Bronchial epithelial cell (primary cell): Measurements from ENCODE around the gene ITFG1. TPM values are rescaled to one million over a fixed set of nuclear protein-coding genes. Genes with fewer than 3 reads are reported as not detected.
"Not testable (repeated sequence)": the region's sequence is repeated elsewhere in the genome, so short reads cannot be mapped to it uniquely, and the experiment has no call there.

ENCODE experiments used
- DNase-seq: peaks from one replicate; pipeline ENCODE4 v3.0.0-alpha.2; 2010; ENCODE audit warnings: low read depth
- FAIRE-seq: peaks from 2 replicates; lab custom pipeline; 2011; peaks lifted over from hg19 to GRCh38; lab: Jason Lieb, UNC
- H3K27me3 ChIP-seq: 2 replicates; pipeline ENCODE4 v1.5.1; 2011; ENCODE audit warnings: low read length; ENCODE audit not compliant: control insufficient read depth, insufficient read depth
- H3K36me3 ChIP-seq: 2 replicates; pipeline ENCODE4 v1.5.1; 2011; ENCODE audit warnings: low read length; ENCODE audit not compliant: control insufficient read depth, insufficient read depth
- H3K4me3 ChIP-seq: 2 replicates; pipeline ENCODE4 v1.5.1; 2011; ENCODE audit warnings: mild to moderate bottlenecking, low read depth, low read length, control low read depth
- total RNA-seq: library from RNA; depleted of rRNA; stranded (reverse); fragments of >200 nt; gene quantifications from 2 replicates; pipeline ENCODE4 v1.2.1, GENCODE V29; 2014
- TF ChIP-seq, protein P1 (sequence below): IDR thresholded peaks from 2 replicates; pipeline ENCODE4 v1.5.1; 2011; ENCODE audit warnings: mild to moderate bottlenecking, moderate library complexity, low read length, control low read depth, inconsistent platforms; ENCODE audit not compliant: insufficient read depth, severe bottlenecking

The ITFG1 gene
- total RNA-seq, 1 donor from 2014 or later, result 47.4 TPM

DNA sequence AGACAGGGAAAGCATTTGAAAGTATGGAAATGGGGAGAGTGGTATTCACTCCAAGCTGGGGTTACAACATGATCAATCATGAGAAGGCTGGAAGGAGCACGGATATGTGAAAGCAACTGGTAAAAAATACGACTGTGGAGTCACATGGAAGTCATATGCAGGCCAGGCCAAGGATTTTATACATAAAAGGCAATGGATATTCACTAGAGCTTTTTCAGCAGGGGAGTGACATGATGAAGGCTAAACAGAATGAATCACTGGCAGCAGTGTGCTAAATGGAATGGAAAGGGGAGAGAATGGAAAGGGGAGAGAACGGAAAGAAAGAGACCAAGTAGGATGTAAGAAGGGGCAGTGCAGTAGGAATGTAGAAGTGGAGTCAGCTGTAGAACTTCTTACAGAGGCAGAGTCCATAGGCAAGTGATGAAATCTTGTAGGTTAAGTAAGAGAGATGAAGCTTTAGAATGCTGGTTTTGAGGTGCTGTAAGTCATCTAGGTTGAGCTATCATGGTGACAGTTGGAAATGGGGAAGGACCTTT is 304.1 kb downstream of the ITFG1 start:
- no peaks in the 10 kb centered on the region for H3K27me3 ChIP-seq
- FAIRE-seq, result no peak
- TF ChIP-seq, protein P1, sequence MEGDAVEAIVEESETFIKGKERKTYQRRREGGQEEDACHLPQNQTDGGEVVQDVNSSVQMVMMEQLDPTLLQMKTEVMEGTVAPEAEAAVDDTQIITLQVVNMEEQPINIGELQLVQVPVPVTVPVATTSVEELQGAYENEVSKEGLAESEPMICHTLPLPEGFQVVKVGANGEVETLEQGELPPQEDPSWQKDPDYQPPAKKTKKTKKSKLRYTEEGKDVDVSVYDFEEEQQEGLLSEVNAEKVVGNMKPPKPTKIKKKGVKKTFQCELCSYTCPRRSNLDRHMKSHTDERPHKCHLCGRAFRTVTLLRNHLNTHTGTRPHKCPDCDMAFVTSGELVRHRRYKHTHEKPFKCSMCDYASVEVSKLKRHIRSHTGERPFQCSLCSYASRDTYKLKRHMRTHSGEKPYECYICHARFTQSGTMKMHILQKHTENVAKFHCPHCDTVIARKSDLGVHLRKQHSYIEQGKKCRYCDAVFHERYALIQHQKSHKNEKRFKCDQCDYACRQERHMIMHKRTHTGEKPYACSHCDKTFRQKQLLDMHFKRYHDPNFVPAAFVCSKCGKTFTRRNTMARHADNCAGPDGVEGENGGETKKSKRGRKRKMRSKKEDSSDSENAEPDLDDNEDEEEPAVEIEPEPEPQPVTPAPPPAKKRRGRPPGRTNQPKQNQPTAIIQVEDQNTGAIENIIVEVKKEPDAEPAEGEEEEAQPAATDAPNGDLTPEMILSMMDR, result no peak
- H3K36me3 ChIP-seq, result no peaks in the 10 kb centered on the region
- DNase-seq, result no peak
- no peak overlapping the region for H3K4me3 ChIP-seq

DNA sequence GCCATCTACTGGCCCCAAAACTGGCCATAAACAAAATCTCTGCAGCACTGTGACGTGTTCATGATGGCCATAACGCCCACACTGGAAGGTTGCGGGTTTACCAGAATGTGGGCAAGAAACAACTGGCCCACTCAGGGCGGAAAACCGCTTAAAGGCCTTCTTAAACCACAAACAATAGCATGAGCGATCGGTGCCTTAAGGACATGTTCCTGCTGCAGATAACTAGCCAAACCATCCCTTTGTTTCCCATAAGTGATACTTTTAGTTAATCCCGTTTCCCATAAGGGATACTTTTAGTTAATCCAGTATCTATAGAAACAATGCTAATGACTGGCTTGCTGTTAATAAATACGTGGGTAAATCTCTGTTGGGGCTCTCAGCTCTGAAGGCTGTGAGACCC is 308.4 kb downstream of the ITFG1 start:
- not testable (repeated sequence) for H3K4me3 ChIP-seq, H3K27me3 ChIP-seq, DNase-seq, H3K36me3 ChIP-seq
- peak; percentile 36 for FAIRE-seq

DNA sequence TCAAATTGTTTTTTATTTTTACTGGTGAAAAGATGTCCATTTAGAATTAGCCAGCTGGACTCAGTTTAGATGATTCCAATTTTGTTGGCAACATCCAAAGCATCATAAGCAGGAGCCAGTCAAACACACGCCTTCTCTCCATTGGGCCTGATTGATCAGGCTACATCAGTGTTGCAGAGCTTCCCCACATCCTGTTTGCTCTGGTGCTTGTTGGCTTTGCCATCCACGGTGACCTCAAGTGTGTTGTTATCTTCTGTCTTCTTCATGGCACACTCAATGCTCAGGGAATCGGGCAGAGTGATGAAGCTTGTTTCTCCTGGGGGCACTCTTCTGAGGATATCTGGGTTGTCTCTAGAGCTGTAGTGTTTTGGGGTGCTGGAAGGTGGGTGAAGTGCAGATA is 310.8 kb downstream of the ITFG1 start:
- FAIRE-seq (no peak), DNase-seq (no peak)
- Histone ChIP-seq H3K27me3 (no peaks in the 10 kb centered on the region), H3K36me3 (no peaks in the 10 kb centered on the region), H3K4me3 (no peak overlapping the region)
- TF ChIP-seq, protein P1, result no peak

DNA sequence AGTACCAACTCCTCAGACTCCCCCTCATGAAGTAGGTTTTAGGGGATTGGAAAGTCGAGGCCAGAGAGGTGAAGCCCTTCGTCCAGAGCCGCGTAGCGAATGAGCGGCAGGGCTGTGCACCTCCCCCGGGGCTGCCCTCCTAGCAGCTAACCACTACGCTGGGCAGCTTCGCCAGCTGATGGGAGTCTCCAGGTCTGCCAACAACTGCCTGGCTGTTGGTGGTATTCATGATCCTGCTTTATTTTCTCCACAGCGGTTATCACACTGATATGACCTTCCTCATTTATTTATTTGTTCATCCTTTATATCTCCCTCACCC is 316.3 kb downstream of the ITFG1 start:
- TF ChIP-seq, protein P1, result no peak
- Histone ChIP-seq H3K27me3 (no peaks in the 10 kb centered on the region), H3K4me3 (peak overlapping the region; percentile 73), H3K36me3 (no peaks in the 10 kb centered on the region)
- FAIRE-seq (no peak), DNase-seq (no peak)

DNA sequence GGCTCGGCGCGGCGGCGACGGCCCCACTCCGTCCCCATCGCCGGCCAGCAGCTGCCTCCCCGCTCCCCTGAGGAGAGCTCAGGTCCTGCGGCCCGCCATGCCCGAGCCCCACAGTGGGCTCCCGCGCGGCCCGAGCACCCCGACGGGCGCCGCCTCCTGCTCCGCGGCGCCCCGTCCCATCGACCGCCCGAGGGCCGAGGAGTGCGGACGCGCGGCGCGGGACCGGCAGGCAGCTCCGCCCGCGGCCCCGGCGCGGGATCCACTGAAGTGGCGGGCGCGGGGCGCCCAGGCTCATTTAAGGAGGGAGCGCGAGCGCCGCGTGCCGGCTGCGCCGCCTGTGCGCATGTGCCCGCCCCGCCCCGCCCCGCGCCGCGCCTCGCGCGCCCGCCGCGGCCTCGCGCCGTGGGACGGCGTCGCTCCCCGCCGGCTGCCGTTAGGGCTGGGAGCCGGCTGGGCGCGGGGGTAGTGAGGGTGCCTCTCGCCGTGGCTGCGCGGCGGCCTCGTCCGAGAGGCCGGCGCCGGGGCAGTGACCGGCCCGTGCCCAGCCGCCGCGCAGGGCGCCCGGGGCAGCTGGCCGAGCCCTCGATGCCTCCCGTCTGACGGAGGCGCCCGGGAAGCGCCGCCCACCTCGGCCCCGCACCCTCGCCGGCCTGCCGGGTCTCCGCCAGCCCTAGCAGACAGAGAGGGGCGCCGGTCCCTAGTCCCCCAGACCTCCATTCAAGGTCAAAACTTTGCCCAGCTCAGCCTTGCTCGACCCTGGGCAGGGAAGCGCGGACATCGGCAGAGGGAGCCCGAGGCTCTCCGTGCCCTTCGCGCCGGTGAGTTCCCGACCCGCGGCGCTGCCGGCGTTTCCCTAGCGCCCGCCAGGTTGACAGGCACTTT is 316.9 kb downstream of the ITFG1 start, which contains the start of gene NETO2:
Gene NETO2 (minus strand): TSS at position 269 of the 882 bp plus-strand sequence. CDS start 333 bp downstream, outside the sequence.
- TF ChIP-seq, protein P1, result peak; percentile 77
- DNase-seq, result no peak
- Histone ChIP-seq H3K27me3 (no peaks in the 10 kb centered on the region), H3K36me3 (no peaks in the 10 kb centered on the region), H3K4me3 (peak within 1 kb of the TSS; percentile 73)
- FAIRE-seq, result no peak

DNA sequence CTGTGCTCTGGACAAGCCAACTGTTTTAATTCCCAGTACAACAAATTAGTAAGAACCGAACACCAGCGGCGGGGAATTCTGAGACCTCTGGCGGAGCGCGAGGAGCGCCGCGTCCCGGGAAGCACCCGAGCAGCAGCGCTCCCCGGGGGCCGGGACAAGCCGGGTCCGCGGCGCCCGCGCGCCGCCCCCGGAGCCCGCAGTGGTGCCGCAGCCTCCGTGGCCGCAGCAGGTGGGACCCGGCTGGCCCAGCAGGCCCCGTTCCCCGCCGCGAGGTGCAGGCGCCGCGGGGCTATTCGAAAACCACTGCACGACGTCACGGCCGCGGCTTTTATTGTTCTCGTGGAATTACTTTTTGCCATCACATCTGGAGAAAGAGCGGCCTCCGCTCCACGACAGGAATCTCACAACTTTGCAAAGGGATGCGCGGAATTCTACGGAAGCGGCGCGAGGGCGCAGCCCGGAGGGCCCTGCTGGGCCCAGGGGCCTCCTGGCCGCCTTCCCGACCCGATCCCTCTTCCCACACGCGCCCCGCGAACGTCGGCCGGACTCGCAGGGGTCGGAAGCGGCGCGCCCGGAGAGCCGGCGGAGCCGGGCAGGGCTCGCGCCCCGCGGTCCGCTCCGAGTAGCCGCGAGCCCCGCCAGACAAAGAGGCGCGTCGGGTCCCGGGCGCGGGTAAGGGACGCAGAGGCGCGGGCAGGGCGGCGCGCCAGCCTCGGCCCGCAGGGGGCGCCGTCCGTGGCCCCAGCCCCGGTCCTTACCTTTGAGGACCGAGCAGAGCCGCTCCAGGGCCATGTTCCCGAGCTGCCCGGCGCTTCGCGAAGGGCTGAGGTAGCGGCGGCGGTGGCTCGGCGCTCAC is 317.8 kb downstream of the ITFG1 start:
- peak overlapping the region; percentile 73 for H3K4me3 ChIP-seq
- DNase-seq (peak; percentile 47), FAIRE-seq (no peak)
- no peaks in the 10 kb centered on the region for H3K36me3 ChIP-seq
- TF ChIP-seq, protein P1, result peak; percentile 69
- no peaks in the 10 kb centered on the region for H3K27me3 ChIP-seq
